Measurements from ENCODE around the gene BCCIP.

The BCCIP gene

GRCh38 chr10:125866421-125867029 is 43.2 kb downstream of the BCCIP start:
- Histone ChIP-seq H3K36me3 (ENCODE audit: control insufficient read depth in 2 of 2, insufficient read depth in 2 of 2, low read length in 2 of 2) (peaks cover 13 to 16% of the 10 kb centered on the region in 2 donors), H3K27ac (ENCODE audit: low read length) (no peak overlapping the region), H3K4me3 (ENCODE audit: low read length in 2 of 2) (no peak overlapping the region), H3K4me1 (ENCODE audit: control insufficient read depth, insufficient read depth, low read length) (no peaks in the 10 kb centered on the region), H3K27me3 (ENCODE audit: control insufficient read depth in 1 of 2, insufficient read depth in 2 of 2, low read length in 2 of 2) (no peaks in the 10 kb centered on the region), H3K9ac (ENCODE audit: low read length in 2 of 2) (no peak overlapping the region), H3K9me3 (ENCODE audit: control insufficient read depth in 2 of 2, low read length in 2 of 2) (no peaks in the 10 kb centered on the region)

- peaks cover 13 to 16% of the 10 kb centered on the region in 2 donors for H3K36me3 ChIP-seq (ENCODE audit: control insufficient read depth in 2 of 2, insufficient read depth in 2 of 2, low read length in 2 of 2)
- H3K27me3 ChIP-seq (ENCODE audit: control insufficient read depth in 1 of 2, insufficient read depth in 2 of 2, low read length in 2 of 2): no peaks in the 10 kb centered on the region
- H3K4me1 ChIP-seq (ENCODE audit: control insufficient read depth, insufficient read depth, low read length): no peaks in the 10 kb centered on the region
- no peak overlapping the region for H3K9ac ChIP-seq (ENCODE audit: low read length in 2 of 2)
- H3K4me3 ChIP-seq (ENCODE audit: low read length in 2 of 2): no peak overlapping the region
- H3K9me3 ChIP-seq (ENCODE audit: control insufficient read depth in 2 of 2, low read length in 2 of 2): no peaks in the 10 kb centered on the region
- no peak overlapping the region for H3K27ac ChIP-seq (ENCODE audit: low read length)
Measured at GRCh38 chr10:125868372-125868975, 45.1 kb downstream of the BCCIP start.

GRCh38 chr10:125871338-125871737 is 48.0 kb downstream of the BCCIP start:
- no peak overlapping the region for H3K4me3 ChIP-seq (ENCODE audit: low read length in 2 of 2)
- H3K27me3 ChIP-seq (ENCODE audit: control insufficient read depth in 1 of 2, insufficient read depth in 2 of 2, low read length in 2 of 2): no peaks in the 10 kb centered on the region
- H3K27ac ChIP-seq (ENCODE audit: low read length): no peak overlapping the region
- no peak overlapping the region for H3K9ac ChIP-seq (ENCODE audit: low read length in 2 of 2)
- H3K9me3 ChIP-seq (ENCODE audit: control insufficient read depth in 2 of 2, low read length in 2 of 2): peaks cover 0 to 6% of the 10 kb centered on the region in 2 donors
- H3K4me1 ChIP-seq (ENCODE audit: control insufficient read depth, insufficient read depth, low read length): no peaks in the 10 kb centered on the region
- peaks cover 7% of the 10 kb centered on the region in 2 donors for H3K36me3 ChIP-seq (ENCODE audit: control insufficient read depth in 2 of 2, insufficient read depth in 2 of 2, low read length in 2 of 2)

GRCh38 chr10:125878957-125879835 is 55.9 kb downstream of the BCCIP start:
- peaks cover 0 to 7% of the 10 kb centered on the region in 2 donors for H3K9me3 ChIP-seq (ENCODE audit: control insufficient read depth in 2 of 2, low read length in 2 of 2)
- no peaks in the 10 kb centered on the region for H3K27me3 ChIP-seq (ENCODE audit: control insufficient read depth in 1 of 2, insufficient read depth in 2 of 2, low read length in 2 of 2)
- H3K36me3 ChIP-seq (ENCODE audit: control insufficient read depth in 2 of 2, insufficient read depth in 2 of 2, low read length in 2 of 2): no peaks in the 10 kb centered on the region
- no peaks in the 10 kb centered on the region for H3K4me1 ChIP-seq (ENCODE audit: control insufficient read depth, insufficient read depth, low read length)
- no peak overlapping the region for H3K4me3 ChIP-seq (ENCODE audit: low read length in 2 of 2)
- H3K9ac ChIP-seq (ENCODE audit: low read length in 2 of 2): no peak overlapping the region
- no peak overlapping the region for H3K27ac ChIP-seq (ENCODE audit: low read length)

GRCh38 chr10:125880719-125881118 is 57.4 kb downstream of the BCCIP start:
- Histone ChIP-seq H3K27me3 (ENCODE audit: control insufficient read depth in 1 of 2, insufficient read depth in 2 of 2, low read length in 2 of 2) (no peaks in the 10 kb centered on the region), H3K27ac (ENCODE audit: low read length) (no peak overlapping the region), H3K4me1 (ENCODE audit: control insufficient read depth, insufficient read depth, low read length) (no peaks in the 10 kb centered on the region), H3K4me3 (ENCODE audit: low read length in 2 of 2) (no peak overlapping the region), H3K36me3 (ENCODE audit: control insufficient read depth in 2 of 2, insufficient read depth in 2 of 2, low read length in 2 of 2) (no peaks in the 10 kb centered on the region), H3K9ac (ENCODE audit: low read length in 2 of 2) (no peak overlapping the region), H3K9me3 (ENCODE audit: control insufficient read depth in 2 of 2, low read length in 2 of 2) (peaks cover 0 to 7% of the 10 kb centered on the region in 2 donors)

GRCh38 chr10:125881192-125881591 is 57.8 kb downstream of the BCCIP start, which contains the start of gene DHX32:
TSS of gene DHX32 (minus strand) at chr10:125881292. CDS start at chr10:125880824, 468 bp downstream.
- H3K27me3 ChIP-seq (ENCODE audit: control insufficient read depth in 1 of 2, insufficient read depth in 2 of 2, low read length in 2 of 2): no peaks in the 10 kb centered on the region
- no peaks in the 10 kb centered on the region for H3K36me3 ChIP-seq (ENCODE audit: control insufficient read depth in 2 of 2, insufficient read depth in 2 of 2, low read length in 2 of 2)
- H3K4me3 ChIP-seq (ENCODE audit: low read length in 2 of 2): no peak within 1 kb of the TSS
- no peaks in the 10 kb centered on the region for H3K4me1 ChIP-seq (ENCODE audit: control insufficient read depth, insufficient read depth, low read length)
- H3K9me3 ChIP-seq (ENCODE audit: control insufficient read depth in 2 of 2, low read length in 2 of 2): peaks cover 0 to 2% of the 10 kb centered on the region in 2 donors
- no peak within 1 kb of the TSS for H3K9ac ChIP-seq (ENCODE audit: low read length in 2 of 2)
- H3K27ac ChIP-seq (ENCODE audit: low read length): no peak within 1 kb of the TSS

GRCh38 chr10:125882596-125882995 is 59.2 kb downstream of the BCCIP start:
- H3K36me3 ChIP-seq (ENCODE audit: control insufficient read depth in 2 of 2, insufficient read depth in 2 of 2, low read length in 2 of 2): no peaks in the 10 kb centered on the region
- no peaks in the 10 kb centered on the region for H3K27me3 ChIP-seq (ENCODE audit: control insufficient read depth in 1 of 2, insufficient read depth in 2 of 2, low read length in 2 of 2)
- H3K9me3 ChIP-seq (ENCODE audit: control insufficient read depth in 2 of 2, low read length in 2 of 2): no peaks in the 10 kb centered on the region
- H3K9ac ChIP-seq (ENCODE audit: low read length in 2 of 2): no peak overlapping the region
- no peak overlapping the region for H3K4me3 ChIP-seq (ENCODE audit: low read length in 2 of 2)
- no peak overlapping the region for H3K27ac ChIP-seq (ENCODE audit: low read length)
- no peaks in the 10 kb centered on the region for H3K4me1 ChIP-seq (ENCODE audit: control insufficient read depth, insufficient read depth, low read length)

GRCh38 chr10:125883211-125883610 is 59.9 kb downstream of the BCCIP start:
- Histone ChIP-seq H3K4me3 (ENCODE audit: low read length in 2 of 2) (no peak overlapping the region), H3K27ac (ENCODE audit: low read length) (no peak overlapping the region), H3K9me3 (ENCODE audit: control insufficient read depth in 2 of 2, low read length in 2 of 2) (no peaks in the 10 kb centered on the region), H3K36me3 (ENCODE audit: control insufficient read depth in 2 of 2, insufficient read depth in 2 of 2, low read length in 2 of 2) (no peaks in the 10 kb centered on the region), H3K4me1 (ENCODE audit: control insufficient read depth, insufficient read depth, low read length) (no peaks in the 10 kb centered on the region), H3K27me3 (ENCODE audit: control insufficient read depth in 1 of 2, insufficient read depth in 2 of 2, low read length in 2 of 2) (no peaks in the 10 kb centered on the region), H3K9ac (ENCODE audit: low read length in 2 of 2) (no peak overlapping the region)
